Cardiac muscle cell (in vitro differentiated cells and primary cell): ENCODE measurements around the gene MAGEB3. TPM values are rescaled to one million over a fixed set of nuclear protein-coding genes. Genes with fewer than 3 reads are reported as not detected.
"Not testable (repeated sequence)": the region's sequence is repeated elsewhere in the genome, so short reads cannot be mapped to it uniquely, and the experiment has no call there.

ENCODE experiments used
- DNase-seq, 2 donors: peaks; one replicate each; pipeline versions ENCODE4 v3.0.0 to v3.0.0-alpha.2; 2010 to 2017; ENCODE audit warnings: low read depth in 1 of 2, low spot score in 1 of 2
- H3K27ac ChIP-seq: fragments of 200-600 bp; sonication (generic); 2 replicates; pipeline ENCODE4 v1.5.1; 2016
- H3K27me3 ChIP-seq: fragments of 200-600 bp; sonication (generic); 2 replicates; pipeline ENCODE4 v1.6.0; 2016; ENCODE audit warnings: control low read depth
- H3K36me3 ChIP-seq: fragments of 200-600 bp; sonication (generic); 2 replicates; pipeline ENCODE4 v1.5.1; 2016; ENCODE audit warnings: control low read depth
- H3K4me1 ChIP-seq: fragments of 200-600 bp; sonication (generic); 2 replicates; pipeline ENCODE4 v1.8.1; 2017; ENCODE audit warnings: low read depth, mild to moderate bottlenecking, mixed run types
- H3K4me3 ChIP-seq: fragments of 200-600 bp; sonication (generic); 2 replicates; pipeline ENCODE4 v1.5.1; 2016; ENCODE audit warnings: mild to moderate bottlenecking
- H3K9me3 ChIP-seq: fragments of 200-600 bp; sonication (generic); 2 replicates; pipeline ENCODE4 v1.5.1; 2017; ENCODE audit warnings: low read depth, mild to moderate bottlenecking, control low read depth
- CTCF ChIP-seq: IDR thresholded peaks from 2 replicates; pipeline ENCODE4 v1.5.1; 2012; ENCODE audit warnings: low read depth, mild to moderate bottlenecking, low read length
- polyA plus RNA-seq: library from polyadenylated mRNA; unstranded; fragments of >200 nt; fragmentation: Nextera tagmentation; extraction: Ambion mirVana; gene quantifications from 2 replicates; pipeline ENCODE4 v1.2.1, GENCODE V29; 2016
- total RNA-seq: library from RNA; depleted of rRNA; stranded (reverse); fragments of >200 nt; gene quantifications from 2 replicates; pipeline ENCODE4 v1.2.3, GENCODE V29; 2016

MAGEB3 gene, protein sequence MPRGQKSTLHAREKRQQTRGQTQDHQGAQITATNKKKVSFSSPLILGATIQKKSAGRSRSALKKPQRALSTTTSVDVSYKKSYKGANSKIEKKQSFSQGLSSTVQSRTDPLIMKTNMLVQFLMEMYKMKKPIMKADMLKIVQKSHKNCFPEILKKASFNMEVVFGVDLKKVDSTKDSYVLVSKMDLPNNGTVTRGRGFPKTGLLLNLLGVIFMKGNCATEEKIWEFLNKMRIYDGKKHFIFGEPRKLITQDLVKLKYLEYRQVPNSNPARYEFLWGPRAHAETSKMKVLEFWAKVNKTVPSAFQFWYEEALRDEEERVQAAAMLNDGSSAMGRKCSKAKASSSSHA
- total RNA-seq, result not detected in 2 replicates
- not detected in 2 replicates for polyA plus RNA-seq

DNA sequence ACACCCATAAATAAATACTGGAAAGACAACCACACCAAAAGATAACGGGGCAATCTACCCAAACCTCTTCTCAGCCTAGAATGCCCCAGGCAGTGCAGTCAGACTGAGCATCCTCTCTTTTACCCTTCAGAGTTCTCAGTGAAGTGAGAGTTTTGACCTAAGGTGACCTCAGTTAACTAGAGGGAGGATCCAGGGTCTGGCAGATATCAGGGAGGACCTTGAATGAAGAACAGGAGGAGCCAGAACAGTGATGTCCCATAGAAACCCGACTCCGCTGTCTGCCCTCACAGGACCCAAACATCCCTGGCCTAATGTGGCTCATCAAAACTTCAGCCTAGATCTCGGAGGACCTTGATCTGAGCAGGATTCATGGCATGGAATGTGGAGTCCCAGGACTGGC, at the start of gene MAGEB3:
TSS of gene MAGEB3 (plus strand) at position 263 of the 400 bp plus-strand sequence. CDS start 5,268 bp downstream, outside the sequence.
- Histone ChIP-seq H3K4me3 (no peak within 1 kb of the TSS), H3K27ac (no peak within 1 kb of the TSS), H3K36me3 (no peaks in the 10 kb centered on the region), H3K4me1 (no peaks in the 10 kb centered on the region), H3K9me3 (no peaks in the 10 kb centered on the region), H3K27me3 (no peaks in the 10 kb centered on the region)
- no peak for TF ChIP-seq CTCF
- DNase-seq, result peak in 1 of 2 donors; percentile 5

GRCh38 chrX:30181353-30181752, 49.1 kb upstream of the MAGEB3 start:
- Histone ChIP-seq H3K4me1 (no peaks in the 10 kb centered on the region), H3K36me3 (no peaks in the 10 kb centered on the region), H3K9me3 (no peaks in the 10 kb centered on the region), H3K27ac (no peak overlapping the region), H3K4me3 (no peak overlapping the region), H3K27me3 (no peaks in the 10 kb centered on the region)
- no peak for DNase-seq
- no peak for TF ChIP-seq CTCF

GRCh38 chrX:30183554-30183953, 46.9 kb upstream of the MAGEB3 start:
- Histone ChIP-seq H3K27me3 (no peaks in the 10 kb centered on the region), H3K27ac (no peak overlapping the region), H3K9me3 (no peaks in the 10 kb centered on the region), H3K36me3 (no peaks in the 10 kb centered on the region), H3K4me1 (no peaks in the 10 kb centered on the region), H3K4me3 (no peak overlapping the region)
- peak in 1 of 2 donors; percentile 1 for DNase-seq
- no peak for TF ChIP-seq CTCF

- H3K36me3 ChIP-seq, result no peaks in the 10 kb centered on the region
- no peaks in the 10 kb centered on the region for H3K4me1 ChIP-seq
- no peaks in the 10 kb centered on the region for H3K27me3 ChIP-seq
- H3K9me3 ChIP-seq, result no peaks in the 10 kb centered on the region
- H3K27ac ChIP-seq, result no peak overlapping the region
- no peak for DNase-seq
- no peak for TF ChIP-seq CTCF
- H3K4me3 ChIP-seq, result no peak overlapping the region
These were observed 40.0 kb upstream of the MAGEB3 start for GRCh38 chrX:30190426-30190825.

DNA sequence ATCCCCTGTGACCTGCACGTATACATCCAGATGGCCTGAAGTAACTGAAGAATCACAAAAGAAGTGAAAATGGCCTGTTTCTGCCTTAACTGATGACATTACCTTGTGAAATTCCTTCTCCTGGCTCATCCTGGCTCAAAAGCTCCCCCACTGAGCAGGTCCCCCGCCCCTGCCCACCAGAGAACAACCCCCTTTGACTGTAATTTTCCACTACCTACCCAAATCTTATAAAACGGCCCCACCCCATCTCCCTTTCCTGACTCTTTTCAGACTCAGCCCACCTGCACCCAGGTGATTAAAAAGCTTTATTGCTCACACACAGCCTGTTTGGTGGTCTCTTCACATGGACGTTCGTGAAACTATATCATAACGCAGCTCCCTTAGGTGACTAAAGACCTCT, 36.5 kb upstream of the MAGEB3 start:
- H3K9me3 ChIP-seq, H3K27ac ChIP-seq, DNase-seq: not testable (repeated sequence)

DNA sequence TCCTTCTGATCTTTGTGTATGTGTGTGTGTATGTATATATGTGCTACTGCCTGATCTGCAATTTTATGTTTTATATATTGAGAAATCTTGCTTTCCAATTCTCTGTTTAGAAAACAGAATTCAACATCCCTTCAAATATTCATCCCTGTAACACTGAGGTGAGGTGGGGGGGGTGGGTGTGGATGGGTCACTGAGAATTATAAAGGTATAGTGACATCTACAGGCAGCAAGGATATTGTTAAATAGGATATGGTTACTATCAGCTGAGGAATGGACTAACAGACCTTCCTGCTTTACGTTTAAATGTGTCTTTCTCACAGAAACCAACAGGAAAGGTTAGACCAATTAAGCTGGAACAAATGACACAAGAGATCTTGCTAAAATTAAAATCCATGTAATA, 34.1 kb upstream of the MAGEB3 start:
- DNase-seq, result peak; percentile 6 to 48
- no peaks in the 10 kb centered on the region for H3K4me1 ChIP-seq
- no peaks in the 10 kb centered on the region for H3K36me3 ChIP-seq
- no peak for TF ChIP-seq CTCF
- no peaks in the 10 kb centered on the region for H3K9me3 ChIP-seq
- no peaks in the 10 kb centered on the region for H3K27me3 ChIP-seq
- no peak overlapping the region for H3K27ac ChIP-seq
- no peak overlapping the region for H3K4me3 ChIP-seq

More for the DNA sequence above, 36.5 kb upstream of the MAGEB3 start:
- not testable (repeated sequence) for H3K36me3 ChIP-seq, H3K4me3 ChIP-seq, H3K27me3 ChIP-seq, H3K4me1 ChIP-seq
